ENCODE results near the gene THSD4. TPM values are rescaled to one million over a fixed set of nuclear protein-coding genes. Genes with fewer than 3 reads are reported as not detected.

The THSD4 gene
- total and polyA plus RNA-seq, 2 of the 8 experiments (the other 6 are each of a cell fraction or from before 2014, with no cell fraction given), result 2.5 to 6.2 TPM

- no peak for TF ChIP-seq NRF1 (IDR thresholded peaks at IDR 0.05; ENCODE audit: low read depth, low read length)
- TF ChIP-seq, protein P1, sequence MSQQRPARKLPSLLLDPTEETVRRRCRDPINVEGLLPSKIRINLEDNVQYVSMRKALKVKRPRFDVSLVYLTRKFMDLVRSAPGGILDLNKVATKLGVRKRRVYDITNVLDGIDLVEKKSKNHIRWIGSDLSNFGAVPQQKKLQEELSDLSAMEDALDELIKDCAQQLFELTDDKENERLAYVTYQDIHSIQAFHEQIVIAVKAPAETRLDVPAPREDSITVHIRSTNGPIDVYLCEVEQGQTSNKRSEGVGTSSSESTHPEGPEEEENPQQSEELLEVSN (IDR thresholded peaks at IDR 0.05), result no peak
- TF ChIP-seq CBX5 (IDR thresholded peaks at IDR 0.05; ENCODE audit: low read depth, low read length), result no peak
Observed at GRCh38 chr15:71219101-71219500, 103.8 kb downstream of the THSD4 start (continued).

All from H1 (cell line).